GM12875 (cell line): ENCODE measurements around the gene SGPP2.

Source experiments
- H3K4me3 ChIP-seq: one replicate; pipeline ENCODE4 v1.5.1; 2011; ENCODE audit warnings: low read depth, low read length, control low read depth
- CTCF ChIP-seq: IDR thresholded peaks from 2 replicates; pipeline ENCODE4 v1.5.1; 2011; ENCODE audit warnings: low read depth, mild to moderate bottlenecking, control low read depth, inconsistent platforms, low read length, moderate library complexity, borderline replicate concordance; ENCODE audit not compliant: insufficient read depth

Gene SGPP2

GRCh38 chr2:222424276-222424728 lies at the start of gene SGPP2:
Gene SGPP2, plus strand, starts transcription at chr2:222424543. Its CDS starts 60 bp downstream, at chr2:222424603.
- TF ChIP-seq CTCF, result no peak
- peak within 1 kb of the TSS; percentile 80 for H3K4me3 ChIP-seq

- no peak overlapping the region for H3K4me3 ChIP-seq
- TF ChIP-seq CTCF, result no peak
Measured at GRCh38 chr2:222375798-222376197, 48.5 kb upstream of the SGPP2 start.

GRCh38 chr2:222380456-222380855 lies 43.9 kb upstream of the SGPP2 start:
- H3K4me3 ChIP-seq, result no peak overlapping the region
- TF ChIP-seq CTCF, result no peak

GRCh38 chr2:222381566-222381965 lies 42.8 kb upstream of the SGPP2 start:
- TF ChIP-seq CTCF, result no peak

GRCh38 chr2:222383255-222383654 lies 41.1 kb upstream of the SGPP2 start:
- no peak for TF ChIP-seq CTCF
- no peak overlapping the region for H3K4me3 ChIP-seq

More at GRCh38 chr2:222381566-222381965, 42.8 kb upstream of the SGPP2 start:
- no peak overlapping the region for H3K4me3 ChIP-seq

GRCh38 chr2:222391743-222392285 lies 32.5 kb upstream of the SGPP2 start:
- no peak for TF ChIP-seq CTCF

GRCh38 chr2:222393733-222394267 lies 30.5 kb upstream of the SGPP2 start:
- no peak for TF ChIP-seq CTCF
- no peak overlapping the region for H3K4me3 ChIP-seq

More at GRCh38 chr2:222391743-222392285, 32.5 kb upstream of the SGPP2 start:
- no peak overlapping the region for H3K4me3 ChIP-seq
